Measurements from ENCODE around the gene PDSS2. TPM values are rescaled to one million over a fixed set of nuclear protein-coding genes. Genes with fewer than 3 reads are reported as not detected.

The PDSS2 gene
- total RNA-seq, 2 experiments from 2014 or later: 12.8 to 15.4 TPM

Other genes with a start within 250 kb of the PDSS2 start
- 1 to 10 TPM; 1.2 to 1.4 TPM for gene SOBP, start 30.6 kb upstream of the PDSS2 start, total RNA-seq